ENCODE data around the gene VENTX. TPM values are rescaled to one million over a fixed set of nuclear protein-coding genes. Genes with fewer than 3 reads are reported as not detected.

VENTX gene
- polyA plus RNA-seq, 1 donor (not counting 4 experiments of a cell fraction or from before 2014, with no cell fraction given), result not detected

DNA sequence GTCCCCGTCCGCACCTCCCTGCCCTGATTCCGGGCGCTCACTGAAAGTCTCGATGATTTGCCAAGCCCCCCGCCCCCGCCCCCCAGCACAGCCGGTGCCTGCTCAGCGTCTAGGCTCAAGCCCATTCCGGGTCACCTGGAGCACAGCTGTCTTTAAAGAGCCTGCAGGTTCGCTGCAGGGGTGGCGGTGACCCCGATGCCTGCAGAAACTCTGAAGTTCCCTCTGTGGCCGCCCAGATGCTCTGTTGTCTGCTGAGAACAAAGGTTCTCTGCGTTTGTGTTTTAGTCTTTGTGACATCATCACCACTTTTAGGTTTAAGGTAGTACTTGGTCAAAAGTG is 780 bp downstream of the VENTX start:
- H3K9me3 ChIP-seq (ENCODE audit: control insufficient read depth, low read depth, low read length), result no peaks in the 10 kb centered on the region
- peaks cover 84% of the 10 kb centered on the region for H3K27me3 ChIP-seq (ENCODE audit: control insufficient read depth, extremely low read depth, insufficient read depth, low read length)
- FAIRE-seq (no peak), DNase-seq (ENCODE audit: low read depth, low spot score) (no peak)
- H3K4me3 ChIP-seq (ENCODE audit: control insufficient read depth in 2 of 3, extremely low read depth in 1 of 3, insufficient read depth in 2 of 3, low read depth in 1 of 3, low read length in 3 of 3), result no peak overlapping the region
- no peaks in the 10 kb centered on the region for H4K20me1 ChIP-seq (ENCODE audit: control insufficient read depth, extremely low read depth, insufficient read depth, low read length)
- H3K4me2 ChIP-seq (ENCODE audit: control insufficient read depth, extremely low read depth, insufficient read depth, low read depth, low read length), result no peak overlapping the region
- TF ChIP-seq, protein P1, sequence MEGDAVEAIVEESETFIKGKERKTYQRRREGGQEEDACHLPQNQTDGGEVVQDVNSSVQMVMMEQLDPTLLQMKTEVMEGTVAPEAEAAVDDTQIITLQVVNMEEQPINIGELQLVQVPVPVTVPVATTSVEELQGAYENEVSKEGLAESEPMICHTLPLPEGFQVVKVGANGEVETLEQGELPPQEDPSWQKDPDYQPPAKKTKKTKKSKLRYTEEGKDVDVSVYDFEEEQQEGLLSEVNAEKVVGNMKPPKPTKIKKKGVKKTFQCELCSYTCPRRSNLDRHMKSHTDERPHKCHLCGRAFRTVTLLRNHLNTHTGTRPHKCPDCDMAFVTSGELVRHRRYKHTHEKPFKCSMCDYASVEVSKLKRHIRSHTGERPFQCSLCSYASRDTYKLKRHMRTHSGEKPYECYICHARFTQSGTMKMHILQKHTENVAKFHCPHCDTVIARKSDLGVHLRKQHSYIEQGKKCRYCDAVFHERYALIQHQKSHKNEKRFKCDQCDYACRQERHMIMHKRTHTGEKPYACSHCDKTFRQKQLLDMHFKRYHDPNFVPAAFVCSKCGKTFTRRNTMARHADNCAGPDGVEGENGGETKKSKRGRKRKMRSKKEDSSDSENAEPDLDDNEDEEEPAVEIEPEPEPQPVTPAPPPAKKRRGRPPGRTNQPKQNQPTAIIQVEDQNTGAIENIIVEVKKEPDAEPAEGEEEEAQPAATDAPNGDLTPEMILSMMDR (optimal IDR thresholded peaks at IDR 0.05 in 1 of 3, IDR thresholded peaks at IDR 0.05 in 1 of 3, conservative IDR thresholded peaks at IDR 0.05 in 1 of 3; ENCODE audit: extremely low read depth in 1 of 3, insufficient read depth in 2 of 3, low read length in 3 of 3), result no peak
- no peak for TF ChIP-seq EZH2 (IDR thresholded peaks at IDR 0.05; ENCODE audit: low read length)
- H3K9me1 ChIP-seq (ENCODE audit: control insufficient read depth, extremely low read depth, insufficient read depth, low read length), result no peaks in the 10 kb centered on the region
- H2AFZ ChIP-seq (ENCODE audit: control insufficient read depth, low read length), result no peak overlapping the region
- no peak overlapping the region for H3K27ac ChIP-seq (ENCODE audit: control insufficient read depth, insufficient read depth, low read length)
- H3K9ac ChIP-seq (ENCODE audit: control insufficient read depth, extremely low read depth, insufficient read depth, low read length), result no peak overlapping the region
- dilution Hi-C loops (cut with MboI; ENCODE audit: extremely low pct_ligation_motif_present, low sequenced_read_pairs), result no loop called here
- peaks cover 12% of the 10 kb centered on the region for H3K4me1 ChIP-seq (ENCODE audit: control insufficient read depth, extremely low read depth, insufficient read depth, low read length)
- no peaks in the 10 kb centered on the region for H3K79me2 ChIP-seq (ENCODE audit: control insufficient read depth, insufficient read depth, low read length)
- no peaks in the 10 kb centered on the region for H3K36me3 ChIP-seq (ENCODE audit: control insufficient read depth in 2 of 2, extremely low read depth in 1 of 2, insufficient read depth in 2 of 2, low read length in 2 of 2)

DNA sequence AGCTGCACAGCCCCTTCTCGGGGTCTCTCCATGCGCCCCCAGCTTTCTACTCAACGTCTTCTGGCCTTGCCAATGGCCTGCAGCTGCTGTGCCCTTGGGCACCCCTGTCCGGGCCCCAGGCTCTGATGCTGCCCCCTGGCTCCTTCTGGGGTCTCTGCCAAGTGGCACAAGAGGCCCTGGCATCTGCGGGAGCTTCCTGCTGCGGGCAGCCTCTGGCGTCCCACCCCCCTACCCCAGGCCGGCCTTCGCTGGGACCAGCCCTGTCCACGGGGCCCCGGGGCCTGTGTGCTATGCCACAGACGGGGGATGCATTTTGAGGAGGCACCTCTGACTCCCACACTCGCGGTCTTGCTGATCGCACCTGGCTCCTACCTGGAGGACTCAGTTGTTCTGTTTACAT is 2.3 kb downstream of the VENTX start:
- Histone ChIP-seq H3K9me3 (ENCODE audit: control insufficient read depth, low read depth, low read length) (no peaks in the 10 kb centered on the region), H2AFZ (ENCODE audit: control insufficient read depth, low read length) (no peak overlapping the region), H3K9ac (ENCODE audit: control insufficient read depth, extremely low read depth, insufficient read depth, low read length) (no peak overlapping the region), H3K27ac (ENCODE audit: control insufficient read depth, insufficient read depth, low read length) (no peak overlapping the region), H3K4me1 (ENCODE audit: control insufficient read depth, extremely low read depth, insufficient read depth, low read length) (peaks cover 12% of the 10 kb centered on the region), H3K79me2 (ENCODE audit: control insufficient read depth, insufficient read depth, low read length) (no peaks in the 10 kb centered on the region), H3K4me2 (ENCODE audit: control insufficient read depth, extremely low read depth, insufficient read depth, low read depth, low read length) (no peak overlapping the region), H3K4me3 (ENCODE audit: control insufficient read depth in 2 of 3, extremely low read depth in 1 of 3, insufficient read depth in 2 of 3, low read depth in 1 of 3, low read length in 3 of 3) (no peak overlapping the region), H3K27me3 (ENCODE audit: control insufficient read depth, extremely low read depth, insufficient read depth, low read length) (peaks cover 89% of the 10 kb centered on the region), H4K20me1 (ENCODE audit: control insufficient read depth, extremely low read depth, insufficient read depth, low read length) (no peaks in the 10 kb centered on the region), H3K9me1 (ENCODE audit: control insufficient read depth, extremely low read depth, insufficient read depth, low read length) (no peaks in the 10 kb centered on the region), H3K36me3 (ENCODE audit: control insufficient read depth in 2 of 2, extremely low read depth in 1 of 2, insufficient read depth in 2 of 2, low read length in 2 of 2) (no peaks in the 10 kb centered on the region)
- dilution Hi-C loops (cut with MboI; ENCODE audit: extremely low pct_ligation_motif_present, low sequenced_read_pairs), result no loop called here
- DNase-seq (ENCODE audit: low read depth, low spot score), result no peak
- FAIRE-seq, result no peak
- TF ChIP-seq, protein P1 (optimal IDR thresholded peaks at IDR 0.05 in 1 of 3, IDR thresholded peaks at IDR 0.05 in 1 of 3, conservative IDR thresholded peaks at IDR 0.05 in 1 of 3; ENCODE audit: extremely low read depth in 1 of 3, insufficient read depth in 2 of 3, low read length in 3 of 3), result no peak
- no peak for TF ChIP-seq EZH2 (IDR thresholded peaks at IDR 0.05; ENCODE audit: low read length)
